GM13977 (cell line): ENCODE measurements around the gene KIF21A.

Source experiments
- DNase-seq: peaks from one replicate; pipeline ENCODE4 v3.0.0; 2012; ENCODE audit warnings: low spot score
- in situ Hi-C: fragments of 300-500 bp; cut with MboI; formaldehyde crosslinking; loops from one replicate; pipeline ENCODE4 v1.12.0; 2022; ENCODE audit warnings: low sequenced_read_pairs, low pct_unique_long_range_greater_than_20kb, mixed read lengths, inconsistent platforms; ENCODE audit not compliant: unreplicated experiment
- TF ChIP-seq, protein P1 (sequence below): IDR thresholded peaks from 2 replicates; pipeline ENCODE4 v1.5.1; 2012; ENCODE audit warnings: mild to moderate bottlenecking, control low read depth; ENCODE audit not compliant: insufficient read depth; ENCODE audit errors: extremely low read depth, missing control alignments

KIF21A gene

GRCh38 chr12:39435531-39435930 lies 7.4 kb downstream of the KIF21A start:
- in situ Hi-C loops: no loop called here
- no peak for DNase-seq
- TF ChIP-seq, protein P1, sequence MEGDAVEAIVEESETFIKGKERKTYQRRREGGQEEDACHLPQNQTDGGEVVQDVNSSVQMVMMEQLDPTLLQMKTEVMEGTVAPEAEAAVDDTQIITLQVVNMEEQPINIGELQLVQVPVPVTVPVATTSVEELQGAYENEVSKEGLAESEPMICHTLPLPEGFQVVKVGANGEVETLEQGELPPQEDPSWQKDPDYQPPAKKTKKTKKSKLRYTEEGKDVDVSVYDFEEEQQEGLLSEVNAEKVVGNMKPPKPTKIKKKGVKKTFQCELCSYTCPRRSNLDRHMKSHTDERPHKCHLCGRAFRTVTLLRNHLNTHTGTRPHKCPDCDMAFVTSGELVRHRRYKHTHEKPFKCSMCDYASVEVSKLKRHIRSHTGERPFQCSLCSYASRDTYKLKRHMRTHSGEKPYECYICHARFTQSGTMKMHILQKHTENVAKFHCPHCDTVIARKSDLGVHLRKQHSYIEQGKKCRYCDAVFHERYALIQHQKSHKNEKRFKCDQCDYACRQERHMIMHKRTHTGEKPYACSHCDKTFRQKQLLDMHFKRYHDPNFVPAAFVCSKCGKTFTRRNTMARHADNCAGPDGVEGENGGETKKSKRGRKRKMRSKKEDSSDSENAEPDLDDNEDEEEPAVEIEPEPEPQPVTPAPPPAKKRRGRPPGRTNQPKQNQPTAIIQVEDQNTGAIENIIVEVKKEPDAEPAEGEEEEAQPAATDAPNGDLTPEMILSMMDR: no peak

DNA sequence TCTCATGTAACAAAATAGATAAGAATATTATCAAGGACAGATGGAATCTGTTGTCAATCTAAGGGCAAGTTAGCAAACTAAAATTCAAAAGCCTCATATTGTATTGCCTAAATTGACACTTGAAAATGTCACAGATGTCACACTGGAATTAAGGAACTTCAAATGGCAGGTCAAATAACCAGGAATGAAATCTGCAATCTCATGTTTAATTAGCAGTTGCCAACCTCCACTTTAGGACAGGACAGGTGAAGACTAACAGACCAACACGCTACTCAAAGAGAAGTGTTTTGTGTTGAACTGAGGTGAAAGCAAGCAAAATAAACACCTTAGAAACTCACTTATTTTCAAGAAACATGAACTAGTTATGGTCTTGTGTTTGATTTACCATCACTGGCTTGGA lies 11.1 kb downstream of the KIF21A start:
- in situ Hi-C loops: no loop called here
- TF ChIP-seq, protein P1: no peak
- no peak for DNase-seq

GRCh38 chr12:39431002-39431796 lies 11.7 kb downstream of the KIF21A start:
- in situ Hi-C loops: no loop called here
- DNase-seq: no peak
- TF ChIP-seq, protein P1: no peak

DNA sequence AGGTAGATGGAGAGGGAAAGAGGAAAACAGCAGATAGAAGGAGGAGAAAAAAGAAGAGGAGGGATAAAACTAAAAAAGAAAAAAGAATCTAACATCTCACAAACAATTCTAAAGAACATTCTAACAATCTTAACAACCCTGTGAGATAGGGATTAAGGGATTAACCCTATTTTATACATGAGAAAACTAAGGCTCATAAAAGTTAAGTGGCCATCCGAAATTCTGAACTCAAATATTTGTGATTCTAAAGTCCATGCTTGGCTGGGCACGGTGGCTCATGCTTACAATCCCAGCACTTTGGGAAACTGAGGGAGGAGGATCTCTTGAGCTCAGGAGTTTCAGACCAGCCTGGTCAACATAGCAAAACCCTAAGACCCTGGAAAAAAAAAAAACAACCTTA lies 13.1 kb downstream of the KIF21A start:
- TF ChIP-seq, protein P1: no peak
- no peak for DNase-seq
- in situ Hi-C loops: no loop called here

- DNase-seq: no peak
- in situ Hi-C loops: no loop called here
- TF ChIP-seq, protein P1: no peak
These were observed 15.5 kb downstream of the KIF21A start for GRCh38 chr12:39427360-39427808.

DNA sequence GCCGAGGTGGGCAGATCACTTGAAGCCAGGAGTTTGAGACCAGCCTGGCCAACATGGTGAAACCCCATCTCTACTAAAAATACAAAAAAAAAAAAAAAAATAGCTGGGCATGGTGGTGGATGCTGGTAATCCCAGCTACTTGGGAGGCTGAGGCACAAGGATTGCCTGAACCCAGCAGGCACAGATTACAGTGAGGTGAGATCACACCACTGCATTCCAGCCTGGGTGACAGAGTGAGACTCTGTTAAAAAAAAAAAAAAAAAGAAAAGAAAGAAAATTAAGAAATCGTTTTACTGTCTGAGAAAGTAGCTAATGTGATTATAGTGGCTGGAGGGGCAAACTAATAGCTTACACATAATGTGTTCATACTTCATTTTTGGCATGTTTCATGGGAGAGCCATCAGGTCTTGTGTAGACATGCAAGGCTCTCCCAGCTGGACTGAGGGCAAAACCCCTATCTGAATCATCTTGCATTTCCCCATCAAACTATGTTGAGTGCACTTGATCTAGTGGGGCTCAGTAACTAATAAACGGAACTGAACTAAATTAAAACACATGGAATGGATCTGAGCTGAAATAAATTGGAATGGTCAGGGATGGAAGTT lies 16.2 kb downstream of the KIF21A start:
- no peak for DNase-seq
- TF ChIP-seq, protein P1: no peak
- in situ Hi-C loops: no loop called here
